Measurements from ENCODE around the gene DIP2C.
"Not testable (repeated sequence)": the region's sequence is repeated elsewhere in the genome, so short reads cannot be mapped to it uniquely, and the experiment has no call there.

DIP2C gene

GRCh38 chr10:338171-339037, 351.1 kb downstream of the DIP2C start:
- DNase-seq: no peak

DNA sequence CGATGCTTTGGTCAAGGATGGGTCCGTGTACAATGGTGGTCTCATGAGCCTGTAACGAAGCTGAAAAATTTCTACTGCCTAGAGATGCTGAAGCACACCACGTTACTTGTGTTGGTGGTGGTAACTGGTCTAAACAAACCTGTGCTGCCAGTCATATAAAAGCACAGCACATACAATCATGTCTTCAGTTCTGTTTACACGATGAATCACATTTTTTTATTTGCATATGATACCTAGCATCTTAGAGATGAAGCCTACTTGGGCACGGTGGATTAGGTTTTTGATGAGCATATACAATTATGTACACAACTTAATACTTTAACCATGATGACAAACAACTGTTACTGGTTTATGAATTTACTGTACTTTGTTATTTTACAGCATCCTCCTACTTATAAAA, 353.2 kb downstream of the DIP2C start:
- DNase-seq: no peak

DNA sequence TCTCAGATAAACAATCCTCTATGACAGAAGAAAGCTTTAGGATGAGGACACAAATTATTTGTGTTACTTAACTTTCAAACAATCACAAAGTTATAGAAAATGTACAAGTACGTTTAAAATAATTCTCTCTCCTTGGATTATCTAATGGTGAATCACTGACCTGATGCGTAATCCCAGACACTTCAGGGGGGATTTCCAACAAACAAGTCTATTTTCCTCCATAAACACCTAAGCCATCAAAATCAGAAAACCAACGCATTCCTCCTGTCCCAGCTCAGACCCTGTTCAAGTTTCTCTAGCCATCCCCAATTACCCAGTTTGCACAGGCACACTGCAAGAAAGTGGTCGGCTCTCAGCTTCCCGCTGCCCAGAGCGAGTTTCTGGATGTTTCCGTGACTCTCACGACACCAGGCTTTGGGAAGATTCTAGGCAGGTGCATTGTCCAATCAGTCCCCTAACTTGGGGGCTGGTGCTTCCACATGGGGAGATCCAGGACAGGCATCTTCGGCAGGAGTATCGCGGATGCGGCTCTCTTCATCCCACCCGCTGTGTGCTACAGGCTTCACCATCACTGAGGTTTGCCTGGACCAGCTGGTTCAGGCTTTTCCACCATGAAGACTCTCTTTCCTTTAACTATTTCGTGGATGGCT, 354.2 kb downstream of the DIP2C start:
- DNase-seq: no peak

GRCh38 chr10:331186-331585, 358.3 kb downstream of the DIP2C start:
- DNase-seq: no peak

- DNase-seq: no peak
These were observed 359.9 kb downstream of the DIP2C start for GRCh38 chr10:329361-330099.

DNA sequence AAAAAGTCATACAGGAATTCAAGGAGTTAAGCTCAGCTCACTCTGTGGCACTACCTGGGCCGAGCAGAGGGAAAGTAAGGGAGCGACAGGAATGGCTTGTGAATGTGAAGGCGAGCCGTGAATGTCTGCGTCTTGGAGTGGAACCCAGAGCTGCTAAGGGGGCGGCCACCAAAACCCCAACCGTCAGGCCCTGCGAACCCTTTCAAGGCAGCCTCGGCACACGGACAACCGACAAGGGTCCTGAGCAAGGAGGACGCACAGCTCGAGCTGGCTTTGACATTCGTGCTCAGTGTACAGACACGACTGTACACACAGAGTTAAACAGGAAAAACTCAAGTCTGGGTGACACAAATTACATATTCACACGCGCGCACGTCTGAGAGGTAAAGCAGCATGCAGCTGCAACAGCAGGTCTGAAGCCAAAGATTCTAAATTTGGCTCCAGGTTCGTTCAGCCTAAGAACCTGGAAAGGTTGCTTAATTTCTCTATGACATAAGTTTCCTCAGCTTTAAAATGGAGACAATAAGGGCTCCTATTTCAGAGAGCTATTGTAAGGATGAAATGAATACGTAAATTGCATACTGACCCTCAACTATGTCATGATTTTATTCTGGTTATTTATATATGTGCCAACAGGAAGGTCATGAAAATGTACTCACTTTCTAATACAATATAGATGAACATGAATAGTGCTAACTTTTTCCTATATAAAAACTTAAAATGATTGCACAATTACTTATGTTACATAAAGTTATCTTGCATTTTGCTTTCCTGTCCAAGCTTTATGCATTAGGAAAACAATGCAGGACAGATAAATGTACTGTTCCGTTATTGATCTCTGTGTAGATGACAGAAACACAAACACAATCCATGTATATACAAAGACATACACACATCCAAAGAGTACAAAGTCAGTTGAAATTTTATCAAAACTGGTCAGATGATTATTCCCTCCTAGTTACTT, 361.3 kb downstream of the DIP2C start:
- DNase-seq: no peak

DNA sequence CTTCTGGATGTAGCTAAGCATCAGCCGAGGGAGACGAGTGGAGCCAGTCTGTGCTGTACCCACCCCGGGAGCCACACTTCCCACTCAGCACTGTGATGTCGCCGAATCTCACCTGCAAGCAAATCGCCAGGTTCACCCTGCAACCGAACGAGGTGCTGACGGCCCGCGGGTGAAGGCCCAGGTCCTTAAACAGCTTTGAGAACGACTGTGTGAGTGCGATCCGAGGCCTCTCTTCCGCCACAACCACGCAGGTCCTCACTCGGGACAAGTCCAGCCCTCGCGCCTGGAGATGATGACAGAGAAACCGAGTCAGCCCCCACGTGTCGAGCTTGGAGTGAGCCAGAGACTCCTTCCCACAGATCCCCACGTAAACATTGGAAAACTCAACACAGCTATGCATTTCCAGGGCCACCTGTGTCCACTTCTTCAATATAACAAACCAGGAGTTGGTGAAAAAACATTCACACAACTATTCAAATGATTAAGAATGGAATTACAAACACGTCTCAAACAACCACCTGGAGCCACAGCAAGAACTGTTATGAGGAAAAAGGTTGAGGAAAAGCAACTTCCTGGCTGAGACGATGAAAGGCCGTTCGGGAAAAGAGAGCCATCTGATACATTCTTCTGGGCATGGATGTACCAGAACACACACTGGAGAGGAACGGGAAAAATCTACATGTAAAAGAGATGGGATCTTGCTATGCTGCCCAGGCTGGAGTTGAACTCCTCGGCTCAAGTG, 362.4 kb downstream of the DIP2C start:
- DNase-seq: no peak

DNA sequence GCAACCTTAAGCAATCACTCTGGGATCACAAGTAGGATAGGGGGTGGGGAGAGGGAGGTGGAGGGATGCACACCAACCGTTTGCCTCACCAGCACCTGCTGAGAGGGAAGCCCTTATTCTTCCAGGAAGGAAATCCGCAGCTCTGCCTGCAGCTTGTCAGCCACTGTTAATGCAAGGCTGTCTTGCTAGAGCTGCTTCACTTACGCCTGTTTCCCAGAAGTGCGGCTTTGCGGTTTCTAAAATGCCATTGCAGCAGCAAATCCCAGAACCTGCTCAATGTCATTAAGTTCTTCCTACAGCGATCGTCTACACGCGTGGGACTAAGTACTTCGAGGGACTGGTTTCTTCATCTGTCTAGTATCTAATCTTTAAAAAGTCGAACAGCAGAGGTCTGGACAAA, 363.1 kb downstream of the DIP2C start:
- no peak for DNase-seq

DNA sequence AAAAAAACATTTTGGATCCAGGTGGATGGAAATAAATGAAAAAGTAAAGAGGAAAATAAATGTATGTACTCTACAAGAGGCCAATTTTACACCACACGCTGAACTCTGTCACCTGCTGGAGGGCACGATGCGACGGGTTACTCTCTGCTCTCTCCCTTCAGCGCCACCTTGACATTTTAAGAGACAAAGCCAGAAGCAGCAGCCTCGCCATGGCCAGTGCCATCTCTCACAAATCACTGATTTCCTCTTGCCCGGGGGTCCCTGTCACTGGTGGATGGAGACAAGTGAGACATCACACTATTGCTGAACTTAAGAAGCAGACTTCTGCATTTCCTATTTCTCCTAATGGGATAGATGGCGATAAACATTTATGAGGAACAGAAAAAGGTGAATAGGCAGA, 364.2 kb downstream of the DIP2C start:
- no peak for DNase-seq

DNA sequence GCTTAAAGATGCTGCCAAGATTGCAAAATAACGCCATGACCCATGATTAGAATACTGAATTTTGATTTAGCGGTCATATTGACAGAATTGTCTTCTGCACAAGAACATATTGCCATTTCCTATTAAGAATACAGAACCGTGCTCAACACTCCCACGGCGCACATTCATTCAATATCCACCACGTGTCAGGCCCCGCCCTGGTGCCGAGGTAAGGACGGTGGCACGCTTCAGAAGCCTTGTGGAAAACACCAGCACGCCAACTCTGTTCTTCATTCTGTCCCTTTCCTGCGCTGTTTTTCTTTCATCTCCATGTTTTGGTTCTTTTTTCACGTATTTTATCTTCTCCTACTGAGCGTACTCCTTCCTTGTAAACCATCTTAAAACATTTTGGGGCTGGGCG, 364.9 kb downstream of the DIP2C start:
- no peak for DNase-seq

DNA sequence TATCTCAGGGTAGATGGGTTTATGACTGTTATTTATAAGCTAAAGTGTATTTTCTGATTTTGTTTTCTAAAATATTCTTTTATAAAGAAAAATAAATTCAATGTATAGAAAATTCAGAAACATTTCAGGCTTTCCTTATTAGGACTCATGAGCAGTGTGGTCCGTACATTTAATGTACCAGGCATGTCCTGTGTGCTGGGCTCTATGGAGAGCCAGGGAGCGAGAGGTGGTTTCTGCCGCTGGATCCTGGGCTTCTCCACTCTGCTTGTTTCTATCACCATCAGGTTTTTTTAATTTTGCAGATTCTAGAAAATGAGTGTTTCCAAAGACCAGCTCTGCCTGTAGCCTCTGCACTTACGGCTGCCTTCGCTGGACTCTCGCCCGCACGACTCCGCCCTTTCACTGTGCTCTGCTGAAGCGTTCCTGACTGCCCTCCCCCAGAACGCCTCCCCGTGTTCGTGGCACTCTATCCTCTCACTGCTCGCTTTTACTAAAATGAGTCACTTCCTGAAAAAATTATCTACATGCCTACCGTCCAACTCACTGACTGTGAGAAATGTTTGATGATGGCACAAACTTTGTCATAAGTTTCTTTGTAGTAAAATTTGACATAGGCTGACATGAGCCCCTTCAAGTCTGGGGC, 365.7 kb downstream of the DIP2C start:
- DNase-seq: no peak

DNA sequence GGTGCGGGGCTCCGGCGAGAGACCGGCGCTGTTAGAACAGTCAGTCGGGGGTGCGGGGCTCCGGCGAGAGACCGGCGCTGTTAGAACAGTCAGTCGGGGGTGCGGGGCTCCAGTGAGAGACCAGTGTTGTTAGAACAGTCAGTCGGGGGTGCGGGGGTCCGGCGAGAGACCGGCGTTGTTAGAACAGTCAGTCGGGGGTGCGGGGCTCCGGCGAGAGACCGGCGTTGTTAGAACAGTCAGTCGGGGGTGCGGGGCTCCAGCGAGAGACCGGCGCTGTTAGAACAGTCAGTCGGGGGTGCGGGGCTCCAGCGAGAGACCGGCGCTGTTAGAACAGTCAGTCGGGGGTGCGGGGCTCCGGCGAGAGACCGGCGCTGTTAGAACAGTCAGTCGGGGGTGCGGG, 366.4 kb downstream of the DIP2C start:
- DNase-seq: not testable (repeated sequence)

- no peak for DNase-seq
These were observed 368.7 kb downstream of the DIP2C start for GRCh38 chr10:320771-321170.

- DNase-seq: no peak
These were observed 371.5 kb downstream of the DIP2C start for GRCh38 chr10:317926-318325.

GRCh38 chr10:317271-317769, 372.1 kb downstream of the DIP2C start:
- DNase-seq: no peak

GRCh38 chr10:316390-316789, 373.1 kb downstream of the DIP2C start:
- no peak for DNase-seq

GRCh38 chr10:314871-315270, 374.6 kb downstream of the DIP2C start:
- DNase-seq: no peak

DNA sequence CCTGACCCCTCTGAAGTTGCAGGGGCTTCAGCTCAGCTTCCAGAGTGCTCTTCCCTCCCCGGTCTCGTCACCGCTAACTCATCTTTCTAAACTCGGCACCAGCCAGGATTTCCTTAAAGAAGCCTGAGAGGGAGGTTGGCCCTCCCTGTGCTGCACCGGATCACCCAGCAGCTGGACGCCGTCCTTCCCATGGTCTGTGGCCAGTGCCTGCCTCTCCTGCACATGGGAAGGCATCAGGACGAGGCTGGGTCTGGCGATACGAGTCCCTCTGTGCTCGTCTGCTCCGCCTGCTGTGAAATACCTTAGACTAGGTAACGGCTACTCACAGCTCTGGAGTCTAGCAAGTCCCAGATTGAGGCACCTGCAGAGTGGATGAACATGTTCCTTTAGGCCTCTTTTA, 375.1 kb downstream of the DIP2C start:
- DNase-seq: no peak

DNA sequence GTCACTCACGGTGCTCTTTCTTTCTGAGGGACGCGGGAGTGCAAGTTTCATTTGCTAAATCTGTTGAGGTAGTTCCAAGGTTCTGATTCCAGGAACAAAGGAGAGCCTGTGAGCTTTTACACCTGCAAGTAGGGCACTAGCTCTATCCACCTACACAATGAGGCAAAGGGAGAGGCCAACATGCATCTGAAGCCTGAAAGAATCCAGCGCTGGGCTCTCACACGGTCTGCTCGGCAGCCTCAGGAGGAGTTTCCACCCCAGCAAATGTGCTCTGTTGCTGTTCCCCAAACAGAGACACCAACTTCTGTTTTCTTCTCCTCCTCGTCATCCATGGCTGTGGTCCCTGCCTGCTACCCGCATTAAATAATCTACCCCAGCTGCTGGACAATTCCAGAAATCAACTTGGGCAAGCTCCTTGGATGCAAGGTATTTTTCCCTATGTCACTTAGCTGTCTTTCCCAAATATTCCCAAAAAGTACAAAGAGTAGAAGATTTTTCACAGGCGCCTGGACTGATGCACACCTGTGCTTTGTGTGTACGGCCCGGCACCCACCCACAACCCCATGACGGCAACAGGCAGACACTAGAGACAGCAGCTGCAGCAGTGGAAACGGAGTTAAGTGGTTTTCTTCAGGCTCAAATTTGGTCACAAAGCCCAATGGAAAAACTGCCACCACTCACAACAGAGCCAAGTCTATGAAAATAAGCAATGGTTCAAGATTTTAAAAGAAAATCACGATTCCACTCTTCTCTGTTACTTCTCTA, 377.4 kb downstream of the DIP2C start:
- DNase-seq: no peak

DNA sequence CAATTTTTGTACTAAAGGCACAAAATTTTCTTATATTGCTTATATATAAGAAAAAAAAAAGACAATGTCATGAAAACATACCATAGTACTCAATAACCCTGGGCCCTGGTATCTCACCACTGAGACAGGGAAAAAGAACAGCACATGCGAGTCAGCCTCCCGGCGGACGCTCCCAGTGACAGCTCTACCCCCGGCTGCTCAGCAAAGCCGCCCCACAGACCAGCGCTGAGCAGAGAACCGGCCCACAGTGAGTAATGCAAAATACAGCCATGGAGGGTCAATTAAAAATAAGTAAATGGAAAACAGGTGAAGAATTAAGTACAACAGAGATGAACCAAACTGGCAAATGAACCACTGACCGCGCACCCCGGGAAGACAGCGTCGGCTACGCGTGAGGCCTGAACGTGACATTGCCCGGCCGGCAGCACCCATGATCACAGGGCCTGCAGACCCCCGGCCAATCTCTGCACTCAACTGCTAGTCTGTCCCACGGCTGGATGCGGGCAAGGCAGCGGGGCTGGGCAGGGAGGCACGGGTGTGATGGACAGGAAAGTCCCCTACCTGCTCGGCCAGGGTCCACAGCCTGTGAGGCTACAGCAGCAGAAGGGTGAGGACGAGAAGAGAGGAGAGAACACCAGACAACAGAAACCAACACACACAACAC, 378.4 kb downstream of the DIP2C start:
- DNase-seq: no peak
